ENCODE measurements around the gene GALNT15.

GALNT15 gene

GRCh38 chr3:16234281-16234680 lies 59.8 kb downstream of the GALNT15 start:
- DNase-seq: no peak

GRCh38 chr3:16236030-16236639 lies 61.7 kb downstream of the GALNT15 start:
- DNase-seq: no peak

- no peak for DNase-seq
Measured at GRCh38 chr3:16236856-16237393, 62.4 kb downstream of the GALNT15 start.

GRCh38 chr3:16239086-16239770 lies 64.7 kb downstream of the GALNT15 start:
- DNase-seq: no peak

- no peak for DNase-seq
Measured at GRCh38 chr3:16239780-16240179, 65.3 kb downstream of the GALNT15 start.

GRCh38 chr3:16240229-16241023 lies 65.9 kb downstream of the GALNT15 start:
- no peak for DNase-seq

GRCh38 chr3:16241225-16241624 lies 66.7 kb downstream of the GALNT15 start:
- no peak for DNase-seq

GRCh38 chr3:16242177-16242576 lies 67.7 kb downstream of the GALNT15 start:
- no peak for DNase-seq

- DNase-seq: no peak
Measured at GRCh38 chr3:16243706-16244490, 69.4 kb downstream of the GALNT15 start.

- DNase-seq: no peak
Measured at GRCh38 chr3:16245609-16246008, 71.1 kb downstream of the GALNT15 start.

GRCh38 chr3:16247282-16248061 lies 73.0 kb downstream of the GALNT15 start:
- peak; percentile 82 for DNase-seq

GRCh38 chr3:16248556-16248955 lies 74.1 kb downstream of the GALNT15 start:
- DNase-seq: no peak

GRCh38 chr3:16249336-16249735 lies 74.9 kb downstream of the GALNT15 start:
- DNase-seq: peak; percentile 13

- no peak for DNase-seq
Measured at GRCh38 chr3:16249886-16250285, 75.4 kb downstream of the GALNT15 start.

- DNase-seq: no peak
Measured at GRCh38 chr3:16251316-16252085, 77.0 kb downstream of the GALNT15 start.

- DNase-seq: no peak
Measured at GRCh38 chr3:16252243-16252978, 77.9 kb downstream of the GALNT15 start.

- no peak for DNase-seq
Measured at GRCh38 chr3:16252988-16253387, 78.5 kb downstream of the GALNT15 start.

- no peak for DNase-seq
Measured at GRCh38 chr3:16253601-16254000, 79.1 kb downstream of the GALNT15 start.

GRCh38 chr3:16254916-16255315 lies 80.4 kb downstream of the GALNT15 start:
- no peak for DNase-seq

- no peak for DNase-seq
Measured at GRCh38 chr3:16255326-16255725, 80.8 kb downstream of the GALNT15 start.

- DNase-seq: no peak
Measured at GRCh38 chr3:16255726-16256125, 81.2 kb downstream of the GALNT15 start.

Measured in NCI-H1694 (cell line).